ENCODE results near the gene FAM107B. TPM values are rescaled to one million over a fixed set of nuclear protein-coding genes. Genes with fewer than 3 reads are reported as not detected.

The FAM107B gene
- total RNA-seq, 1 experiment from 2014 or later = 24.5 TPM

- Histone ChIP-seq H4K5ac (ENCODE audit: insufficient read length, low read depth, low read length) (no peak overlapping the region), H3K79me1 (ENCODE audit: insufficient read depth, low read depth, low read length, poor library complexity, severe bottlenecking) (no peaks in the 10 kb centered on the region), H3K56ac (ENCODE audit: insufficient read length, low read depth, low read length) (no peak overlapping the region), H3K4ac (ENCODE audit: low read depth, low read length) (no peak overlapping the region), H2BK120ac (ENCODE audit: low read depth, low read length, poor library complexity, severe bottlenecking) (no peak overlapping the region), H3K27me3 (ENCODE audit: insufficient read depth, low read length) (no peaks in the 10 kb centered on the region), H3K18ac (ENCODE audit: insufficient read length, low read depth, low read length) (no peak overlapping the region), H4K91ac (ENCODE audit: insufficient read length, low read depth, low read length) (no peak overlapping the region), H4K20me1 (ENCODE audit: control insufficient read depth, insufficient read depth, insufficient read length) (no peaks in the 10 kb centered on the region), H3K79me2 (ENCODE audit: insufficient read depth, low read length) (no peaks in the 10 kb centered on the region), H2BK5ac (ENCODE audit: insufficient read length, low read length) (no peak overlapping the region), H4K8ac (replicated peaks; ENCODE audit: insufficient read length, low read depth, low read length) (no peak overlapping the region), H2BK12ac (ENCODE audit: insufficient read length, low read depth, low read length) (no peak overlapping the region), H3K9ac (ENCODE audit: extremely low read depth, insufficient read length, low read length) (no peak overlapping the region), H2BK15ac (ENCODE audit: low read depth, low read length) (no peak overlapping the region), H3K14ac (ENCODE audit: insufficient read depth, low read length) (no peak overlapping the region), H2AK5ac (ENCODE audit: insufficient read length, low read length) (no peak overlapping the region), H3K4me2 (ENCODE audit: insufficient read depth, insufficient read length, low read length) (no peak overlapping the region), H3K4me1 (ENCODE audit: insufficient read depth, low read length) (no peaks in the 10 kb centered on the region; the same call in 1 of the 2 replicates), H3K23me2 (ENCODE audit: insufficient read length, low read depth, low read length, poor library complexity, severe bottlenecking) (no peaks in the 10 kb centered on the region), H3K23ac (ENCODE audit: insufficient read length, low read depth, low read length) (no peak overlapping the region), H2AFZ (ENCODE audit: low read length) (no peak overlapping the region), H3K27ac (ENCODE audit: insufficient read length, low read depth, low read length) (no peak overlapping the region), H3T11ph (ENCODE audit: low read length) (no peak overlapping the region), H2BK20ac (ENCODE audit: low read depth, low read length, poor library complexity, severe bottlenecking) (no peak overlapping the region), H3K9me3 (ENCODE audit: control insufficient read depth, low read depth, low read length) (no peaks in the 10 kb centered on the region)
- H3K27me3 Mint-ChIP-seq (ENCODE audit: low read depth) = no peaks in the 10 kb centered on the region
- WGBS (ENCODE audit: extremely low coverage, insufficient read length, low lambda C conversion rate) = no CpG with 5 or more reads among the region's 5 CpGs
- H3K9me3 Mint-ChIP-seq = peaks cover 0 to 5% of the 10 kb centered on the region in 2 experiments; a peak in 3 of 5 replicates
- H3K4me1 Mint-ChIP-seq = peaks cover 0 to 4% of the 10 kb centered on the region in 2 experiments; a peak in 2 of 4 replicates
- TF ChIP-seq CTCF (conservative IDR thresholded peaks at IDR 0.05) = no peak
- no peak for DNase-seq
- no peak overlapping the region for H3K4me3 Mint-ChIP-seq
- H3K36me3 Mint-ChIP-seq (ENCODE audit: insufficient read depth in 1 of 3, low read depth in 3 of 3) = no peaks in the 10 kb centered on the region; a peak in 1 of 7 replicates
- H3K27ac Mint-ChIP-seq = no peak overlapping the region
Observed at GRCh38 chr10:14784459-14785055, 9.9 kb upstream of the FAM107B start.

All from H9 (cell line).